HG03039 (cell line): ENCODE data around the gene MPPED1.

Source experiments
- ATAC-seq: cut with Tn5 transposase; IDR thresholded peaks from one replicate; pipeline ENCODE4 v1.9.1; 2021; ENCODE audit warnings: mild to moderate bottlenecking, moderate library complexity; ENCODE audit not compliant: unreplicated experiment

The MPPED1 gene

GRCh38 chr22:43514476-43515157, 102.8 kb downstream of the MPPED1 start:
- ATAC-seq, result no peak

- no peak for ATAC-seq
Measured at GRCh38 chr22:43515411-43515810, 103.6 kb downstream of the MPPED1 start.

- no peak for ATAC-seq
Measured at GRCh38 chr22:43515902-43516301, 104.1 kb downstream of the MPPED1 start.

- no peak for ATAC-seq
Measured at GRCh38 chr22:43516386-43516785, 104.6 kb downstream of the MPPED1 start.

GRCh38 chr22:43516996-43517635, 105.3 kb downstream of the MPPED1 start:
- ATAC-seq, result no peak

- no peak for ATAC-seq
Measured at GRCh38 chr22:43520632-43521039, 108.8 kb downstream of the MPPED1 start.

- no peak for ATAC-seq
Measured at GRCh38 chr22:43521716-43522115, 109.9 kb downstream of the MPPED1 start.

GRCh38 chr22:43526117-43526655, 114.4 kb downstream of the MPPED1 start:
- ATAC-seq, result no peak

- no peak for ATAC-seq
Measured at GRCh38 chr22:43526946-43527345, 115.1 kb downstream of the MPPED1 start.

- no peak for ATAC-seq
Measured at GRCh38 chr22:43528601-43529360, 117.0 kb downstream of the MPPED1 start.

GRCh38 chr22:43529461-43529860, 117.6 kb downstream of the MPPED1 start:
- ATAC-seq, result no peak

- no peak for ATAC-seq
Measured at GRCh38 chr22:43529934-43530333, 118.1 kb downstream of the MPPED1 start.

GRCh38 chr22:43530349-43531201, 118.8 kb downstream of the MPPED1 start:
- no peak for ATAC-seq

- ATAC-seq, result no peak
Measured at GRCh38 chr22:43531651-43532050, 119.8 kb downstream of the MPPED1 start.

GRCh38 chr22:43532301-43533155, 120.7 kb downstream of the MPPED1 start:
- ATAC-seq, result no peak

- ATAC-seq, result no peak
Measured at GRCh38 chr22:43533156-43533530, 121.3 kb downstream of the MPPED1 start.

GRCh38 chr22:43533656-43534428, 122.0 kb downstream of the MPPED1 start:
- ATAC-seq, result no peak

GRCh38 chr22:43534916-43535315, 123.1 kb downstream of the MPPED1 start:
- no peak for ATAC-seq

- no peak for ATAC-seq
Measured at GRCh38 chr22:43535336-43535735, 123.5 kb downstream of the MPPED1 start.
